ENCODE results near the gene RXFP1.

- TF ChIP-seq CTCF (conservative IDR thresholded peaks at IDR 0.05; ENCODE audit: low read depth, low read length) (peak; percentile 49), EZH2 (IDR thresholded peaks at IDR 0.05; ENCODE audit: borderline replicate concordance, low read depth, low read length, poor library complexity, severe bottlenecking) (no peak)
Observed at GRCh38 chr4:158578476-158578875, 56.8 kb downstream of the RXFP1 start.
